ENCODE data around the gene AVPI1. TPM values are rescaled to one million over a fixed set of nuclear protein-coding genes. Genes with fewer than 3 reads are reported as not detected.
"Not testable (repeated sequence)": the region's sequence is repeated elsewhere in the genome, so short reads cannot be mapped to it uniquely, and the experiment has no call there.

AVPI1 gene
- total RNA-seq, 5 donors from 2014 or later (not counting 1 experiment from before 2014, with no cell fraction given) = 2.4 to 10.0 (median 3.6) TPM

DNA sequence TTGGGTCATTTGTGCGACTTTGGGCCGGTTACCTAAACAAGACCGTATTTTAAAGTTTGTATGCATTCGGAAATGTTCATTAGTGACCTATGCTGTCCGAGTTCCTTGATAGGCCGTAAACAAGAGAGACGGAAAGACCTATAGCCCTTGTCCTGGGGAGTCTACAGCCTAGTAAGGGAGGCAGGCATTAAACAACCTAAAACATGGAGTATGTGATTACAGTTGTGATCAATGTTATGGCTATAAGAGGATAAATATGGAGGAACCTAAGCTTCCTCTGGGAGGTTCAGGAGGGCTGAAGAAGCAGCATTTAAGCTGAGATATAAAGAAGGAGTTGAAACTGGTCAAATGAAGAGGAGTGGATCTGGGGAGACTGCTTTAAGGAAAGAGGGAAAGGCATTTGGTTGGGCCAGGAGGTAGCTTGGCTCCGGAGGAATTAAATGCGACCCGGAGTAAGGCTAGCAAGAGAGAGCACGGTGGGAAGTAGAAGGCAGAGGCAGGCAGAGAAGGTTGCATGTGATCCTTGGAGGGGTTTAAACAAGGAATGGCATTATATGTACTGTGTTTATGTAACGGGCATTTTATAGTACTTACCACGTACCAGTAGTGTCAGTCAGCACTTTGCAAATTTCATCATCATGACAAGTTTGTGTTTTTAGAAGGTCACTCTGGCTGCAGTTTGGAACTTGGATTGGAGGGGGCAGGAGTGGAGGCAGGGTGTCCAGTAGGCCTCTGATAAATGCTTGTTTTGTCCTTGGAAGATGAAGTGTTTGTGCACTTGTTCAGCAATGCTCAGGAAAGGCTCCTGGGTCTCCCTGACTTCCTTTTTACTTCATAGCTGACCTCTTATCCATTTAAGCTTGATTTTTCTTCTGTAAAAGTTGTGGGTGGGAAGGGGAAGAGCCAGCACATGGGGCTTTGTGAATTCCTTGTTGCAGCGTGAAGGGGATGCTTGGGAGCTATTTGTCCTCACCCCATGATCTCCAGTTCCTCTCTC, 1.0 kb upstream of the AVPI1 start:
- CTCF ChIA-PET = interaction anchor here (0.6 to 3.3 kb wide), 9 partner anchors 11 to 75 kb away, joined by 3 to 22 read pairs (median 9); partner anchors contain the start of gene ZFYVE27 (in 1 of the 2)
- peak overlapping the region; percentile 47 to 64 for H3K27ac Mint-ChIP-seq

DNA sequence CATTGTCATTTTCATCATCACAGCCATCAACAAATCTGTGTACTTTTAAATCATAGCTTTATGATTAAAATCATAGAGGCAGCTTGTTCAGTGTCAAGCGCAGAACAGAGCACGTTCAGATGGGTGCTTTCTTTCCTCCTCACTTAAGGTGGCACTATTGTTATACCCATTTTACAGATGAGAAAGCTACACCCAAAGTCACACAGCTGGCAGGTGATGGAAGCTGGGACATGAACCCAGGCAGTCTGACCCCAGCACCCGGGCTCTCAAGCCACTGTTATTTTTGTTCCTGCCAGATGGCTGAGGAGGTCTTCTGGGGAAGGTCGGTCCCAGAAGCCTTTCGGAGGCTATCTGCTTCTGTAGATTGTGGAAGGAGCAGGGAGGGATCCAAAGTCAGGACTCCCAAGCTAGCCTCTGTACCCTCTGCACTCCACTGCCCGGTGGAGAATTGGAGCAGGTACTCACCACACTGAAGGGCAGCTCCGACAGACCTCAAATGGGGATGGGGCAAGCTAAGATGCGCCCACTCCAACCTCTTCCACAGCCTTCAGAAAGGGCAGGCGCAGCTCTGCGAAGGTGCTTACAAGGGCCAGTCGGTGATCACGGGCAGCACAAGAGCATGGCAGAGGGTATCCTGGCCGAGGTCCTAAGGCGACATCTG, 610 bp downstream of the AVPI1 start:
- Mint-ChIP-seq H3K27me3 (no peaks in the 10 kb centered on the region), H3K4me1 (peaks cover 18 to 32% (median 22%) of the 10 kb centered on the region in 3 donors), H3K9me3 (no peaks in the 10 kb centered on the region), H3K27ac (peak overlapping the region in 1 of 2 donors; percentile 79), H3K4me3 (peak overlapping the region; percentile 82 to 88 (median 85)), H3K36me3 (no peaks in the 10 kb centered on the region)
- Histone ChIP-seq H3K27ac (ENCODE audit: low read length) (peak overlapping the region; percentile 35), H3K4me1 (ENCODE audit: control insufficient read depth in 1 of 2, extremely low read depth in 1 of 2, insufficient read depth in 2 of 2, low read length in 2 of 2) (peaks cover 0 to 25% of the 10 kb centered on the region in 2 experiments), H3K36me3 (ENCODE audit: control insufficient read depth in 2 of 2, extremely low read depth in 1 of 2, insufficient read depth in 1 of 2, low read length in 1 of 2) (no peaks in the 10 kb centered on the region), H3K4me3 (ENCODE audit: control insufficient read depth in 1 of 2, extremely low read depth in 1 of 2, low read length in 1 of 2) (peak overlapping the region; percentile 71 to 76), H3K27me3 (replicated peaks in 1 of 2; ENCODE audit: control insufficient read depth in 2 of 2, extremely low read depth in 1 of 2, insufficient read depth in 2 of 2, low read length in 1 of 2) (no peaks in the 10 kb centered on the region), H3K9me3 (no peaks in the 10 kb centered on the region)
- DNase-seq (peak in 3 of 35 experiments; percentile 8 to 43 (median 14)), ATAC-seq (replicated peaks in 1 of 4) (peak in 3 of 4 experiments; percentile 20 to 38 (median 29))
- CTCF ChIA-PET = interaction anchor here (0.6 to 3.3 kb wide), 13 partner anchors 9 to 919 kb away, joined by 3 to 22 read pairs (median 7); partner anchors contain the start of genes PI4K2A (in 1 of the 2) and ZFYVE27 (in 1 of the 2)
- 17% methylated on average over 13 of the region's 14 CpGs for whole genome bisulfite sequencing (ENCODE audit: insufficient coverage)
- POLR2A ChIA-PET = interaction anchor here (1.0 to 1.3 kb wide), 3 partner anchors 12 to 50 kb away, joined by 3 to 10 read pairs (median 3); partner anchors contain the start of gene ZFYVE27 (in 1 of the 2)

More for the DNA sequence above, 1.0 kb upstream of the AVPI1 start:
- Histone ChIP-seq H3K27me3 (replicated peaks in 1 of 2; ENCODE audit: control insufficient read depth in 2 of 2, extremely low read depth in 1 of 2, insufficient read depth in 2 of 2, low read length in 1 of 2) (no peaks in the 10 kb centered on the region), H3K9me3 (no peaks in the 10 kb centered on the region), H3K4me3 (ENCODE audit: control insufficient read depth in 1 of 2, extremely low read depth in 1 of 2, low read length in 1 of 2) (peak overlapping the region; percentile 71 to 76), H3K27ac (ENCODE audit: low read length) (peak overlapping the region; percentile 70), H3K36me3 (ENCODE audit: control insufficient read depth in 2 of 2, extremely low read depth in 1 of 2, insufficient read depth in 1 of 2, low read length in 1 of 2) (no peaks in the 10 kb centered on the region), H3K4me1 (ENCODE audit: control insufficient read depth in 1 of 2, extremely low read depth in 1 of 2, insufficient read depth in 2 of 2, low read length in 2 of 2) (peaks cover 0 to 25% of the 10 kb centered on the region in 2 experiments)
- no peak for ATAC-seq (replicated peaks in 1 of 4)
- H3K36me3 Mint-ChIP-seq = no peaks in the 10 kb centered on the region
- no peaks in the 10 kb centered on the region for H3K27me3 Mint-ChIP-seq
- DNase-seq = no peak
- POLR2A ChIA-PET = interaction anchor here (0.6 to 1.3 kb wide), 3 partner anchors 48 to 202 kb away, joined by 4 to 10 read pairs (median 4); partner anchors contain the start of gene ZFYVE27 (in 2 of the 2)
- peak overlapping the region; percentile 82 to 88 (median 85) for H3K4me3 Mint-ChIP-seq
- peaks cover 18 to 32% (median 22%) of the 10 kb centered on the region in 3 donors for H3K4me1 Mint-ChIP-seq
- H3K9me3 Mint-ChIP-seq = no peaks in the 10 kb centered on the region
- WGBS (ENCODE audit: insufficient coverage) = 86% methylated on average over 10 of the region's 14 CpGs

DNA sequence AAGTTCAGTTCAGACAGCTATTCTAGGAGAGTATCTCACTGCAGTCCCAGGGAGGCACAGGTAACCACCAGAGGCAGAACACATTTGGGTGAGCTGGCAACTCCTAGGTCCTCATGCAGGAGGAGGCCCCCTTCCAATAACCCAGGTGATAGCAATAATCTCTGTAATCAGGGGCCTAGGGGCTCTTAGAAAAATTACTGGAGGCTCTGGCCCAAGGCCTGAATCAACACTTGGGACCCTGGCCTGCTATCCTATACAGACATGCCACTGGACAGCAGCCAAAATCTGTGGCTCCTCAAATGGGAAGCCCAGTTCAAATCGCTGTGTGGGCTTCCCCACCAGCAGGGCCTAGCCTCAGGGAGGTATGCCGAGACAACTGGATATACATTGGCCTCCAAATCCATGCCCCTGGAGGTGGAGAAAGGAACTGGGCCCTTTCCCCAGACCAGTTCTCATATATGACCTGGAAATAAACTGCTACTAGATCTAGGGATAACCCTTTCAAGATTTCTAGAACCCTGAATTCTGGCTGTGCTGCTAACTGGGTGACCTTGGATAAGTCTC, 1.6 kb downstream of the AVPI1 start:
- no peak for DNase-seq
- H3K36me3 Mint-ChIP-seq = no peaks in the 10 kb centered on the region
- H3K27me3 Mint-ChIP-seq = no peaks in the 10 kb centered on the region
- POLR2A ChIA-PET = no interaction called here
- Histone ChIP-seq H3K4me3 (ENCODE audit: control insufficient read depth in 1 of 2, extremely low read depth in 1 of 2, low read length in 1 of 2) (no peak overlapping the region), H3K27ac (ENCODE audit: low read length) (no peak overlapping the region), H3K27me3 (replicated peaks in 1 of 2; ENCODE audit: control insufficient read depth in 2 of 2, extremely low read depth in 1 of 2, insufficient read depth in 2 of 2, low read length in 1 of 2) (no peaks in the 10 kb centered on the region), H3K9me3 (no peaks in the 10 kb centered on the region), H3K4me1 (ENCODE audit: control insufficient read depth in 1 of 2, extremely low read depth in 1 of 2, insufficient read depth in 2 of 2, low read length in 2 of 2) (peaks cover 0 to 25% of the 10 kb centered on the region in 2 experiments), H3K36me3 (ENCODE audit: control insufficient read depth in 2 of 2, extremely low read depth in 1 of 2, insufficient read depth in 1 of 2, low read length in 1 of 2) (no peaks in the 10 kb centered on the region)
- CTCF ChIA-PET = interaction anchor here in 1 of 2 donors (1.7 to 3.3 kb wide), 5 partner anchors 8 to 50 kb away, joined by 9 to 22 read pairs (median 13); partner anchors contain the start of gene ZFYVE27
- WGBS (ENCODE audit: insufficient coverage) = 94% methylated on average over 2 of the region's 2 CpGs
- no peaks in the 10 kb centered on the region for H3K9me3 Mint-ChIP-seq
- peak overlapping the region in 2 of 3 donors; percentile 82 to 85 for H3K4me3 Mint-ChIP-seq
- peak overlapping the region in 1 of 2 donors; percentile 64 for H3K27ac Mint-ChIP-seq
- ATAC-seq (replicated peaks in 1 of 4) = no peak
- H3K4me1 Mint-ChIP-seq = peaks cover 18 to 34% (median 22%) of the 10 kb centered on the region in 3 donors

DNA sequence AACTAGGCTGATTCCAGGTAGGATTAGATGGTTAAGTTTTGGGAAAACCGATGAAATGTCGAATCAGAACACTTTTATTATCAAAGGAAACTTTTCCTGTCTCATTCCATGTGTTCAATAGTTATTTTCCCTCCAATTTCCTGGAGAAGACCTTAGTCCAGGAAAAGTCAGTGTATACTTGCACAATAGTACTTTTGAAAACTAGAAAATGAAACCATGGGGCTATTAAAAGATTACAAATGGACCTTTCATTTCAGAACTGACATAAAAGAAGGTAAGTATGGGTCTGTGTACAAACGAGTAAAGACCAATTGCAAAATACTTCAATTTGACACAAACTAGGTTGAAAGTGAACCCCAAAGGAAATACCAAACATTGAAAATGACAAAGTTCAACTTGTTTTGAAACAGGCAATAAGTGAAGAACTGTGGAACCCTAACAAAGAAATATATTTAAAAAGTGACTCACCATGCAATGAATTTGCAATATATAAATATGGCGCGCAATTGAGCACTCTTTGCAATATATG, 2.1 kb downstream of the AVPI1 start:
- no peaks in the 10 kb centered on the region for H3K36me3 ChIP-seq (ENCODE audit: control insufficient read depth in 2 of 2, extremely low read depth in 1 of 2, insufficient read depth in 1 of 2, low read length in 1 of 2)
- no peak overlapping the region for H3K27ac ChIP-seq (ENCODE audit: low read length)
- no peaks in the 10 kb centered on the region for H3K27me3 ChIP-seq (replicated peaks in 1 of 2; ENCODE audit: control insufficient read depth in 2 of 2, extremely low read depth in 1 of 2, insufficient read depth in 2 of 2, low read length in 1 of 2)
- Mint-ChIP-seq H3K27ac (peak overlapping the region in 1 of 2 donors; percentile 64), H3K9me3 (no peaks in the 10 kb centered on the region), H3K4me3 (peak overlapping the region in 2 of 3 donors; percentile 4 to 31), H3K27me3 (no peaks in the 10 kb centered on the region), H3K4me1 (peaks cover 18 to 34% (median 22%) of the 10 kb centered on the region in 3 donors), H3K36me3 (no peaks in the 10 kb centered on the region)
- ATAC-seq (replicated peaks in 1 of 4) = no peak
- ChIA-PET CTCF (interaction anchor here in 1 of 2 donors (1.7 kb wide), 1 partner anchor 51 kb away, joined by 13 read pairs; the partner anchor contains the start of gene ZFYVE27), POLR2A (interaction anchor here in 1 of 2 donors (0.6 kb wide), 1 partner anchor 17 kb away, joined by 7 read pairs; no protein-coding TSS in a partner anchor)
- no peak overlapping the region for H3K4me3 ChIP-seq (ENCODE audit: control insufficient read depth in 1 of 2, extremely low read depth in 1 of 2, low read length in 1 of 2)
- H3K4me1 ChIP-seq (ENCODE audit: control insufficient read depth in 1 of 2, extremely low read depth in 1 of 2, insufficient read depth in 2 of 2, low read length in 2 of 2) = peaks cover 0 to 25% of the 10 kb centered on the region in 2 experiments
- DNase-seq = no peak
- 50% methylated on average over 2 of the region's 5 CpGs for WGBS (ENCODE audit: insufficient coverage)
- no peaks in the 10 kb centered on the region for H3K9me3 ChIP-seq

DNA sequence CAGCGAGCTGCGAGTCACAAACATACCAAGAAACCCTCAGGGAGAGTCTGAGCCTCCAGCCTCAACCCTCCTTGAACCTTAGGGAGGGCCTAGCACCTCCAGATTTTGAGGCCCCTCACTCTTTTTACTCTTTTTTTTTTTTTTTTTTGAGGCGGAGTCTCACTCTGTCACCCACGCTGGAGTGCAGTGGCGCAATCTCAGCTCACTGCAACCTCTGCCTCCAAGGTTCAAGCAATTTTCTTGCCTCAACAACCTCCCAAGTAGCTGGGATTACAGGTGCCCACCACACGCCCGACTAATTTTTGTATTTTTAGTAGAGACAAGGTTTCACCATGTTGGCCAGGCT, 2.7 kb downstream of the AVPI1 start:
- POLR2A ChIA-PET = interaction anchor here in 1 of 2 donors (0.6 kb wide), 1 partner anchor 17 kb away, joined by 7 read pairs; no protein-coding TSS in a partner anchor
- H3K9me3 Mint-ChIP-seq; H3K27ac ChIP-seq (ENCODE audit: low read length); H3K4me3 ChIP-seq (ENCODE audit: control insufficient read depth in 1 of 2, extremely low read depth in 1 of 2, low read length in 1 of 2); H3K36me3 Mint-ChIP-seq; H3K9me3 ChIP-seq; H3K36me3 ChIP-seq (ENCODE audit: control insufficient read depth in 2 of 2, extremely low read depth in 1 of 2, insufficient read depth in 1 of 2, low read length in 1 of 2); H3K27me3 Mint-ChIP-seq; H3K4me3 Mint-ChIP-seq; H3K27ac Mint-ChIP-seq; ATAC-seq (replicated peaks in 1 of 4); DNase-seq; H3K27me3 ChIP-seq (replicated peaks in 1 of 2; ENCODE audit: control insufficient read depth in 2 of 2, extremely low read depth in 1 of 2, insufficient read depth in 2 of 2, low read length in 1 of 2): not testable (repeated sequence)
- peaks cover 18 to 34% (median 22%) of the 10 kb centered on the region in 3 donors for H3K4me1 Mint-ChIP-seq
- no CpG with 5 or more reads among the region's 7 CpGs for WGBS (ENCODE audit: insufficient coverage)
- CTCF ChIA-PET = interaction anchor here in 1 of 2 donors (0.7 to 1.3 kb wide), 2 partner anchors 23 to 241 kb away, joined by 3 to 6 read pairs; no protein-coding TSS in a partner anchor
- peaks cover 0 to 25% of the 10 kb centered on the region in 2 experiments for H3K4me1 ChIP-seq (ENCODE audit: control insufficient read depth in 1 of 2, extremely low read depth in 1 of 2, insufficient read depth in 2 of 2, low read length in 2 of 2)
